Measurements from ENCODE around the gene ZNF469. TPM values are rescaled to one million over a fixed set of nuclear protein-coding genes. Genes with fewer than 3 reads are reported as not detected.

The ZNF469 gene
- total RNA-seq, 4 donors from 2014 or later: 0.14 to 0.75 (median 0.54) TPM

- in situ Hi-C loops (cut with MboI; ENCODE audit: low pct_ligation_motif_present in 1 of 4, low pct_unique_long_range_greater_than_20kb in 1 of 4, low sequenced_read_pairs in 3 of 4): loop anchor here in 1 of 4 donors (25.0 kb wide), 1 partner anchor 126 kb away; no protein-coding TSS in a partner anchor
Measured at GRCh38 chr16:88413231-88413630, 30.5 kb downstream of the ZNF469 start.

DNA sequence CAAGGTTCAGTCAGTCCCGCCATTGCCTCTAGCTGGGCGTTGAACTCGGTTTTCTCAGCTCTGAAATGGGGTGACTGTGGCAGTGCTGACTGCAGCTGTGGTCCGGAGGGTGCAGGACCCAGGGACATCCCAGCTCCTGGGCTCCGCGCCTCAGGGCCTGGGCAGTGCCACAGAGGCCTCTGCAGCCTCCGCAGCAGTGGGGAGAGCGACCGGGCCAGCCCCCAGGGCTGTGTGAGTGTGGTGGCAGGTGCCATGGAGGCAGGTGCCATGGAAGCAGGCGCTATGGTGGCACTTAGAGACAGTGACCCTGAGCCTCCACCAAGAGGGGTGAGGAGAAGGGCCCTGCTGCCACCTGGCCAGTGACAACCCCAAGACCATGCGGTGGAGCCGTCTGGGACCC lies 30.9 kb downstream of the ZNF469 start:
- WGBS, 2 donors (ENCODE audit: low coverage in 1 of 2): 86% methylated on average over 9 of the region's 12 CpGs; no CpG with 5 or more reads in 1 of the 2 donors
- no peaks in the 10 kb centered on the region for H3K4me1 ChIP-seq
- in situ Hi-C loops (cut with MboI; ENCODE audit: low pct_ligation_motif_present in 1 of 4, low pct_unique_long_range_greater_than_20kb in 1 of 4, low sequenced_read_pairs in 3 of 4): loop anchor here in 1 of 4 donors (25.0 kb wide), 1 partner anchor 126 kb away; no protein-coding TSS in a partner anchor
- H3K36me3 ChIP-seq: no peaks in the 10 kb centered on the region
- H3K4me3 ChIP-seq: no peak overlapping the region
- no peak for DNase-seq
- TF ChIP-seq EP300 (IDR thresholded peaks at IDR 0.05; ENCODE audit: low read depth) (no peak), POLR2A (IDR thresholded peaks at IDR 0.05) (no peak), POLR2AphosphoS5 (IDR thresholded peaks at IDR 0.05) (no peak)
- TF ChIP-seq, protein P1, sequence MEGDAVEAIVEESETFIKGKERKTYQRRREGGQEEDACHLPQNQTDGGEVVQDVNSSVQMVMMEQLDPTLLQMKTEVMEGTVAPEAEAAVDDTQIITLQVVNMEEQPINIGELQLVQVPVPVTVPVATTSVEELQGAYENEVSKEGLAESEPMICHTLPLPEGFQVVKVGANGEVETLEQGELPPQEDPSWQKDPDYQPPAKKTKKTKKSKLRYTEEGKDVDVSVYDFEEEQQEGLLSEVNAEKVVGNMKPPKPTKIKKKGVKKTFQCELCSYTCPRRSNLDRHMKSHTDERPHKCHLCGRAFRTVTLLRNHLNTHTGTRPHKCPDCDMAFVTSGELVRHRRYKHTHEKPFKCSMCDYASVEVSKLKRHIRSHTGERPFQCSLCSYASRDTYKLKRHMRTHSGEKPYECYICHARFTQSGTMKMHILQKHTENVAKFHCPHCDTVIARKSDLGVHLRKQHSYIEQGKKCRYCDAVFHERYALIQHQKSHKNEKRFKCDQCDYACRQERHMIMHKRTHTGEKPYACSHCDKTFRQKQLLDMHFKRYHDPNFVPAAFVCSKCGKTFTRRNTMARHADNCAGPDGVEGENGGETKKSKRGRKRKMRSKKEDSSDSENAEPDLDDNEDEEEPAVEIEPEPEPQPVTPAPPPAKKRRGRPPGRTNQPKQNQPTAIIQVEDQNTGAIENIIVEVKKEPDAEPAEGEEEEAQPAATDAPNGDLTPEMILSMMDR (IDR thresholded peaks at IDR 0.05): no peak
- H3K9me3 ChIP-seq: no peaks in the 10 kb centered on the region
- H3K27ac ChIP-seq: no peak overlapping the region
- peaks cover 6% of the 10 kb centered on the region for H3K27me3 ChIP-seq
- intact Hi-C loops (cut with DNase I; ENCODE audit: low total_unique reads): no loop called here

More at GRCh38 chr16:88413231-88413630, 30.5 kb downstream of the ZNF469 start:
- Histone ChIP-seq H3K4me1 (no peaks in the 10 kb centered on the region), H3K4me3 (no peak overlapping the region), H3K27me3 (peaks cover 6% of the 10 kb centered on the region), H3K9me3 (no peaks in the 10 kb centered on the region), H3K27ac (no peak overlapping the region), H3K36me3 (no peaks in the 10 kb centered on the region)
- intact Hi-C loops (cut with DNase I; ENCODE audit: low total_unique reads): no loop called here
- WGBS, 2 donors (ENCODE audit: low coverage in 1 of 2): 82% methylated on average over 12 of the region's 12 CpGs; no CpG with 5 or more reads in 1 of the 2 donors
- no peak for DNase-seq
- TF ChIP-seq POLR2AphosphoS5 (IDR thresholded peaks at IDR 0.05): no peak
- TF ChIP-seq POLR2A (IDR thresholded peaks at IDR 0.05): no peak
- TF ChIP-seq EP300 (IDR thresholded peaks at IDR 0.05; ENCODE audit: low read depth): no peak
- TF ChIP-seq, protein P1 (IDR thresholded peaks at IDR 0.05): no peak

GRCh38 chr16:88414521-88415380 lies 32.0 kb downstream of the ZNF469 start:
- intact Hi-C loops (cut with DNase I; ENCODE audit: low total_unique reads): no loop called here
- Histone ChIP-seq H3K4me1 (no peaks in the 10 kb centered on the region), H3K27ac (no peak overlapping the region), H3K36me3 (no peaks in the 10 kb centered on the region), H3K9me3 (no peaks in the 10 kb centered on the region), H3K4me3 (no peak overlapping the region), H3K27me3 (peaks cover 6% of the 10 kb centered on the region)
- TF ChIP-seq POLR2AphosphoS5 (IDR thresholded peaks at IDR 0.05) (no peak), POLR2A (IDR thresholded peaks at IDR 0.05) (no peak), EP300 (IDR thresholded peaks at IDR 0.05; ENCODE audit: low read depth) (no peak)
- TF ChIP-seq, protein P1 (IDR thresholded peaks at IDR 0.05): no peak
- in situ Hi-C loops (cut with MboI; ENCODE audit: low pct_ligation_motif_present in 1 of 4, low pct_unique_long_range_greater_than_20kb in 1 of 4, low sequenced_read_pairs in 3 of 4): loop anchor here in 1 of 4 donors (25.0 kb wide), 1 partner anchor 127 kb away; no protein-coding TSS in a partner anchor
- WGBS, 2 donors (ENCODE audit: low coverage in 1 of 2): 84% methylated on average over 34 of the region's 34 CpGs; no CpG with 5 or more reads in 1 of the 2 donors
- DNase-seq: no peak

DNA sequence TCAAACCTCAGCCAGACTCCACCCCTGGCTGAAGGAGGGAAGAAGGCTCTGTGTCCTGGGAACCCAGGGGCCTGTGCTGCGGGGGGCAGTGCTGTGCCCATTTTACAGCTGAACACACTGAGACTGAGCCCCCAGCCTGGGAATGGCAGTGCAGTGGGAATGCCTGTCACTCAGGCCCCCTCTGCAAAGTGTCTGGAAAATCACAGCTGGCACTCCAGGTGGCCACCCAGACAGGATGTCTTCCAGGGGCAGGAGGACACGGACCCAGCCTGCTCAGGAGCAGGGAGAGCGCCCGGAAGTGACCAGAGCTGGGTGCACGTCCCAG lies 32.6 kb downstream of the ZNF469 start:
- TF ChIP-seq POLR2A (IDR thresholded peaks at IDR 0.05) (no peak), EP300 (IDR thresholded peaks at IDR 0.05; ENCODE audit: low read depth) (no peak), POLR2AphosphoS5 (IDR thresholded peaks at IDR 0.05) (no peak)
- TF ChIP-seq, protein P1 (IDR thresholded peaks at IDR 0.05): no peak
- in situ Hi-C loops (cut with MboI; ENCODE audit: low pct_ligation_motif_present in 1 of 4, low pct_unique_long_range_greater_than_20kb in 1 of 4, low sequenced_read_pairs in 3 of 4) (loop anchor here in 1 of 4 donors (25.0 kb wide), 1 partner anchor 128 kb away; no protein-coding TSS in a partner anchor), intact Hi-C loops (cut with DNase I; ENCODE audit: low total_unique reads) (no loop called here)
- Histone ChIP-seq H3K27ac (no peak overlapping the region), H3K36me3 (no peaks in the 10 kb centered on the region), H3K9me3 (no peaks in the 10 kb centered on the region), H3K4me1 (no peaks in the 10 kb centered on the region), H3K4me3 (no peak overlapping the region), H3K27me3 (peaks cover 6% of the 10 kb centered on the region)
- WGBS, 2 donors (ENCODE audit: low coverage in 1 of 2): 77% methylated on average over 4 of the region's 5 CpGs; no CpG with 5 or more reads in 1 of the 2 donors
- no peak for DNase-seq

All from transverse colon (tissue), 4 donors.